Kidney epithelial cell (primary cell): ENCODE measurements around the gene FCRL5. TPM values are rescaled to one million over a fixed set of nuclear protein-coding genes. Genes with fewer than 3 reads are reported as not detected.
A peak's percentile ranks its signal among the peaks of the same experiment; 100 is the strongest.
"Not testable (repeated sequence)": the region's sequence is repeated elsewhere in the genome, so short reads cannot be mapped to it uniquely, and the experiment has no call there.

Source experiments
- DNase-seq: peaks from one replicate; pipeline ENCODE4 v3.0.0-alpha.2; 2010; ENCODE audit warnings: low read depth
- H3K27me3 ChIP-seq: 2 replicates; pipeline ENCODE4 v1.6.0; 2011; ENCODE audit warnings: low read length; ENCODE audit not compliant: control insufficient read depth, insufficient read depth
- H3K36me3 ChIP-seq: 2 replicates; pipeline ENCODE4 v1.5.1; 2011; ENCODE audit warnings: low read length; ENCODE audit not compliant: control insufficient read depth, insufficient read depth
- H3K4me3 ChIP-seq: 2 replicates; pipeline ENCODE4 v1.5.1; 2011; ENCODE audit warnings: low read depth, mild to moderate bottlenecking, control low read depth, low read length
- total RNA-seq: library from RNA; depleted of rRNA; stranded (reverse); fragments of >200 nt; gene quantifications from 2 replicates; pipeline ENCODE4 v1.2.3, GENCODE V29; 2015
- TF ChIP-seq, protein P1 (sequence below): IDR thresholded peaks from 2 replicates; pipeline ENCODE4 v1.5.1; 2011; ENCODE audit warnings: mild to moderate bottlenecking, moderate library complexity, low read length, control low read depth, inconsistent platforms; ENCODE audit not compliant: insufficient read depth, poor library complexity, severe bottlenecking

The FCRL5 gene
- total RNA-seq, 1 donor from 2014 or later = not detected

DNA sequence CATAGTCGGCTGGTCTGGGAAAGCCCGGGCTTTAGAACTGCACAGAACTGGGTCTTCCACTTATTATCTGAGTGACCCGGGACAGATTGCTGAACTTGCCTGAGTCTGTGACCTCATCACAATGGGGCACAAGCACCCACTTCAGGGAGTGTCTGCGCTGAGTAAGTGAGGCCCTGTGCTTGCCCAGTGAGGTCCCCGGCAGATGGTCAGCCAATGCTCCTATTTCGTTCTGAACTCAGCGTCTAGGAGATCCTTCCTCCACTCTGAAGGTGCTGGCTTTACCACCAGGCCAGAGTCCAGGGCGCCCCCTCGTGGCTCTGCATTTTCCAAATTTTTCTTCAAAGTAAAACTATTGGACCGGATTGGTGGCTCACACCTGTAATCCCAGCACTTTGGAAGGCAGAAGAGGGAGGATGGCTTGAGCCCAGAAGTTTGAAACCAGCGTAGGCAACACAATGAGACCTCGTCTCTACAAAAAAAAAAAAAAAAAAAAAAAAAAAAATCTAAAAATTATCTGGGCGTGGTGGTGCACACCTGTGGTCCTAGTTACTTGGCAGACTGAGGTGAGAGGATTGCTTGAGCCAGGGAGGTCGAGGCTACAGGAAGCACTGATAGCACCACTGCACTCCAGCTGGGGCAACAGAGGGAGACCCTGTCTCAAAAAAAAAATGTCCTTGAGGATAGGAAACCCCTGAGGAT is 61.7 kb downstream of the FCRL5 start:
- TF ChIP-seq, protein P1, sequence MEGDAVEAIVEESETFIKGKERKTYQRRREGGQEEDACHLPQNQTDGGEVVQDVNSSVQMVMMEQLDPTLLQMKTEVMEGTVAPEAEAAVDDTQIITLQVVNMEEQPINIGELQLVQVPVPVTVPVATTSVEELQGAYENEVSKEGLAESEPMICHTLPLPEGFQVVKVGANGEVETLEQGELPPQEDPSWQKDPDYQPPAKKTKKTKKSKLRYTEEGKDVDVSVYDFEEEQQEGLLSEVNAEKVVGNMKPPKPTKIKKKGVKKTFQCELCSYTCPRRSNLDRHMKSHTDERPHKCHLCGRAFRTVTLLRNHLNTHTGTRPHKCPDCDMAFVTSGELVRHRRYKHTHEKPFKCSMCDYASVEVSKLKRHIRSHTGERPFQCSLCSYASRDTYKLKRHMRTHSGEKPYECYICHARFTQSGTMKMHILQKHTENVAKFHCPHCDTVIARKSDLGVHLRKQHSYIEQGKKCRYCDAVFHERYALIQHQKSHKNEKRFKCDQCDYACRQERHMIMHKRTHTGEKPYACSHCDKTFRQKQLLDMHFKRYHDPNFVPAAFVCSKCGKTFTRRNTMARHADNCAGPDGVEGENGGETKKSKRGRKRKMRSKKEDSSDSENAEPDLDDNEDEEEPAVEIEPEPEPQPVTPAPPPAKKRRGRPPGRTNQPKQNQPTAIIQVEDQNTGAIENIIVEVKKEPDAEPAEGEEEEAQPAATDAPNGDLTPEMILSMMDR = peak; percentile 72
- H3K4me3 ChIP-seq = no peak overlapping the region
- peaks cover 3% of the 10 kb centered on the region for H3K27me3 ChIP-seq
- H3K36me3 ChIP-seq = no peaks in the 10 kb centered on the region
- no peak for DNase-seq

DNA sequence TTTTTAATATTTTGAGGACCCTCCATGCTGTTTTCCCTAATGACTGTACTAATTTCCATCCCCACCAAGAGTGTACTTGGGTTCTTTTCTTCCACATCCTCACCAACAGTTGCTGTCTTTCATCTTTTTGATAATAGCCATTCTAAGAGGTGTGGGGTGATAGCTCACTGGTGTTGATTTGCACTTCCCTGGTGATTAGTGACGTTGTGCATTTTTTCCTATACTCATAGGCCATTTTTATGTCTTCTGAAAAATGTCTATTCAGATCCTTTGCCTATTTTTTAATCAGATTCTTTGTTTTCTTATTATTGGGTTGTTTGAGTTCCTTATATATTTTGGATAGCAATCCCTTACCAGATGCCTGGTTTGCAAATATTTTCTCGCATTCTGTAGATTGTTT is 64.2 kb downstream of the FCRL5 start:
- no peaks in the 10 kb centered on the region for H3K36me3 ChIP-seq
- DNase-seq = no peak
- peaks cover 3% of the 10 kb centered on the region for H3K27me3 ChIP-seq
- TF ChIP-seq, protein P1 = no peak
- no peak overlapping the region for H3K4me3 ChIP-seq

DNA sequence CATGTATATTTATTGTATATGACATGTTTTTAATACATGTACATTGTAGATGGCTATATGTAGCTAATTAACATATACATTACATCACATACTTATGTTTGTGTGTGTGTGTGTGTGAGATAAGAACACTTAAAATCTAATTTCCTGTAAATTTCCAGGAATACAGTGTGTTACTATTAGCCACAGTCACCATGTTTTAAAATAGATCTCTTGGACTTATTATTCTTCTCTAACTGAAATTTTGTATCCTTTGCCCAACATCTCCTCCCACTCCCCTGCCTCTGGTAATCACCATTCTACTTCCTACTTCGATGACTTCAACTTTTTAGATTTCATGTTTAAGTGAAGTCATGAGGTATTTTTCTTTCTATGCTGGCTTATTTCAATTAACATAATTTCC is 64.8 kb downstream of the FCRL5 start:
- DNase-seq = no peak
- TF ChIP-seq, protein P1 = no peak

DNA sequence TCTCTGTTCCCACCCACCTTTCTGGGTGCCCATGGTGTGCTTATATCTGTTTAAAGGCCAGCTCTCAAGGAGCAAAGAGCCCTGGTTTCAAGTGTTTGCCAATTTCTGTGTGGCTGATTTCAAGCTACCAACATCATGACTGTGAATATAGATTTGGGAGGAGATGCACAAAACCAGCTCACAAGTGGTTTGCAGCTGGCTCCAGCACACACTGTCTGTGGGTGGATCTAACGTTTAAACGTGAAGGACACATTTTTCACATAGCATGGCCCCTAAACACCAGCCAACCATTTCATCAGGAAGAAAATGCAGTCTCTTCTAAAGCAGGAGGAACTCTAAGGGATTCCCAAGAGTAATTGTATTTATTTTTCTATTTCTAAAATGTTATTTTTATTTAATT is 65.2 kb downstream of the FCRL5 start:
- no peaks in the 10 kb centered on the region for H3K36me3 ChIP-seq
- no peak overlapping the region for H3K4me3 ChIP-seq
- TF ChIP-seq, protein P1 = no peak
- peaks cover 3% of the 10 kb centered on the region for H3K27me3 ChIP-seq
- DNase-seq = no peak

More for the DNA sequence above, 64.8 kb downstream of the FCRL5 start:
- Histone ChIP-seq H3K4me3 (no peak overlapping the region), H3K36me3 (no peaks in the 10 kb centered on the region), H3K27me3 (peaks cover 3% of the 10 kb centered on the region)

DNA sequence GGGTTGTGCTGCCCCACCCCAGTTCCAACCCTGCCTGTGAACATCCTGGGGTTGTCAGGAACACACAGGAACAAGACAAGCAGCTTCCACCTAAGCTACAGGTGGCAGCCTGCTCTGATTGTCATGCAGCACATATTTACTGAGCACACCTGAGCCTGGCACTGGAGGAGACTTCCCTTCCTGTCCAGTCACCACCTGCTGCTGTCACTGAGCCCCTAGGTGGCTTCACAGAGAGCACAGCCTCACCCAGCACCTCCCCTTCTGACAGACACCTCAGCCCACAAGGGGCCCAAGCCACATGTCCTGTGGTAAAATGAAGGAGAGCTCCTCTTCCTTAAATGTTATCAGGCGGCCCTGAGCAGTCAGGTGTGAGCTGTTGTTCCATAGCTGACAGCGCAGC is 65.9 kb downstream of the FCRL5 start:
- H3K36me3 ChIP-seq, H3K4me3 ChIP-seq, DNase-seq, H3K27me3 ChIP-seq: not testable (repeated sequence)

DNA sequence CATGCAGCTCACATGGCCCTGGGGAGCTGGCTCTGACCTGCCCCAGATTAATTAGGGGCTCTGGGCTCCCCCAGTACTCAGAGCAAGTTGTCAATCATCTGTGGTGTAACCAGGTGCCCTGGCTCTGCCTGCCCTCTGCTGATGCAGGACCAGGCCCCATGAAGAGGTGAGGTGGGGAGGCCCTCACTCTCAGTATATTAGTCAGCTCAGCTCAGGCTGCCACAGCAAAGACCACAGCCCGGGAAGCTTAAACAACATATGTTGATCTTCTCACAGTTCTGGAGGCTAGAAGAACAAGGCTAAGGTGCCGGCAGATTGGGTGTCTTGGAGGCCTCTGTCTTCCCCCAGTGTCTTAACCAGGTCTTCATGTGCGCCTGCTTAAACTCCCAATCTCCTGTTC is 66.5 kb downstream of the FCRL5 start:
- Histone ChIP-seq H3K27me3 (peaks cover 3% of the 10 kb centered on the region), H3K36me3 (no peaks in the 10 kb centered on the region), H3K4me3 (no peak overlapping the region)
- TF ChIP-seq, protein P1 = no peak
- DNase-seq = no peak
